Stimulated activated CD4-positive, alpha-beta T cell treated with anti-CD3 and anti-CD28 coated beads, Interleukin-15, amount 100 ng/mL, for 24 hours (primary cell): ENCODE results near the gene BLOC1S2.
"Not testable (repeated sequence)": the region's sequence is repeated elsewhere in the genome, so short reads cannot be mapped to it uniquely, and the experiment has no call there.

Experiments used
- DNase-seq: peaks from one replicate; pipeline ENCODE4 v3.0.0-alpha.2; 2020

The BLOC1S2 gene

DNA sequence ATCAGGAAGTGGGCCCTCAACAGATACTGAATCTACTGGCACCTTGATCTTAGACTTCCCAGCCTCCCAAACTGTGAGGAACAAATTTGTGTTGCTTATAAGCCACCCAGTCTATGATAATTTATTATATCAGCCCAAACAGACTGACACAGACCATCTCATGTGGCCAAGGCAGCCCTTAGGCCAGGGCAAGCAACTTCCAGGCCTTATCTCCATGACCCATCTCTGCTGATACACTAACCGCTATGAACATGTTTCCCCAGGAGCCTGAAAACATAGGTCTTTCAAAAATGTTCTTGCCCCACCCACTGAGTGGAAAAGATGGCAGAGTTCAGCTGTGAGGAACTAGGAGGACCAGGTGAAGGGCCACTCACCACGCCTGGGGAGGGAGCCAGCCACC lies 3.2 kb upstream of the BLOC1S2 start:
- DNase-seq = no peak

DNA sequence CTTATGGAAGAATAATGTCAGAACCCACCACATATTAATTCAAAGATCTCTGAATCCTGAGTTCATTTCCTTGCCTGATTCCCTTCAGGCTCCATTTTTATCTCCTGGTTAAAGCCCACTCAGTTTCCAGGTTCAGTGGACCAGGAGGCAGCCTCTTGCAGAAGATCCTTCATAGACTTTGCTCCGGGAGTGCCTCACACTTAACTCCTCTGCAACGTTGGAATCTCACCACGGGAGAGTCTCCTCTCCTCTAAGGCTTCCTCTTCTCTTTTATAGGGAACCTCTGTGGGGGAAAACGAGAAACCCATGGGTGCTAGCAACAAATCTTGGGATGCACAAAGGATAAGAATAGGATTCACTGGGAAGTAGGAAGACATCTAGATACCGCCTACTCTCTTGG lies 1.7 kb upstream of the BLOC1S2 start:
- no peak for DNase-seq

DNA sequence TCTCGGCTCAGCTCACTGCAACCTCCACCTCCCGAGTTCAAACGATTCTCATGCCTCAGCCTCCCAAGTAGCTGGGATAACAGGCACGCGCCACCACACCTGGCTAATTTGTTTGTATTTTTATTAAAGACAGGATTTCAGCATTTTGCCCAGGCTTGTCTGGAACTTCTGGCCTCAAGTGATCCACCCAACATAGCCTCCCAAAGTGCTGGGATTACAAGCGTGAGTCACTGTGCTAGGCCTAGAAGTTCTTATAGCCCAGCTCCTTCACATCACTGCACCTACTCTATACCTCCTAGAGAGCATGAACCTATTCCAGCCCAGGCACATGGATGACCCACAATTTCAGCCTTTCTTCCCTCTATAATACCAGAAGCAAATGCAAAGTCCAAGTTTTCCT lies 1.3 kb upstream of the BLOC1S2 start:
- no peak for DNase-seq

DNA sequence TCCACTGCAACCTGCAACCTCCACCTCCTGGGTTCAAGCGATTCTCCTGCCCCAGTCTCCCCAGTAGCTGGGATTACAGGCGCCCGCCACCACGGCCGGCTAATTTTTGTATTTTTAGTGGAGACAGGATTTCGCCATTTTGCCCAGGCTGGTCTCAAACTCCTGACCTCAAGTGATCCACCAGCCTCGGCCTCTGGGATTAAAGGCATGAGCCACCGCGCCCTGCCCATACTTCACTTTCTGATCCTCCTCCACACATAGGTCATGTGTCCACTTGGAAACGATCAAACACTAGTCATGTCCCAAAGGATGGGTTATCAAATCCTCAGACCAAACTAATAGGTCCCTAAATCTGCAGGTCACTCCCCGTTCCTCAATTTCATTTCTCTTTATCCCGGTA lies 1.2 kb downstream of the BLOC1S2 start:
- not testable (repeated sequence) for DNase-seq

DNA sequence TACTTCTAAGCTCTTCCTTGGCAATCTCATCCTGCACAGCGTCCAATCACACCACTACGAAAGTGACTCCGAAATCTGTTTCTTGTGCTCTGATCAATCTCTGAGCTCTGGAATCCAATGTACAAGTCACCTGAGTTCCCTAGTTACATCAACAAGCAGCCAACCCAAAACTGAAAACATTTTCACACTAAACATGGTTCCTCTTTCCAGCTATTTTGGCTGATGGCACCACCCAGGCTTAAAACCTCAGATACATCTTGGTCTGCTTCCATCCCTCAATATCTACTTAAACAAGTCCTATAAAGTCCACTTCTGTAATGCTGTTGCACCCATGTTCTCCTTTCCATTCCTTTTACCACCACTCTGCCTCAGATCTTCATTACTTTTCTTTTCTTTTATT lies 3.6 kb downstream of the BLOC1S2 start:
- no peak for DNase-seq

DNA sequence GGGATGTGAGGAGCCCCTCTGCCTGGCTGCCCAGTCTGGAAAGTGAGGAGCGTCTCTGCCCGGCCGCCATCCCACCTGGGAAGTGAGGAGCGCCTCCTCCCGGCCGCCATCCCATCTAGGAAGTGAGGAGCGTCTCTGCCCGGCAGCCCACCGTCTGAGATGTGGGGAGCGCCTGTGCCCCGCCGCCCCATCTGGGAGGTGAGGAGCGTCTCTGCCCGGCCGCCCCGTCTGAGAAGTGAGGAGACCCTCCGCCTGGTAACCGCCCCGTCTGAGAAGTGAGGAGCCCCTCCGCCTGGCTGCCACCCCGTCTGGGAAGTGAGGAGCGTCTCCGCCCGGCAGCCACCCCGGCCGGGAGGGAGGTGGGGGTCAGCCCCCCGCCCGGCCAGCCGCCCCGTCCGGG lies 9.5 kb downstream of the BLOC1S2 start:
- not testable (repeated sequence) for DNase-seq

DNA sequence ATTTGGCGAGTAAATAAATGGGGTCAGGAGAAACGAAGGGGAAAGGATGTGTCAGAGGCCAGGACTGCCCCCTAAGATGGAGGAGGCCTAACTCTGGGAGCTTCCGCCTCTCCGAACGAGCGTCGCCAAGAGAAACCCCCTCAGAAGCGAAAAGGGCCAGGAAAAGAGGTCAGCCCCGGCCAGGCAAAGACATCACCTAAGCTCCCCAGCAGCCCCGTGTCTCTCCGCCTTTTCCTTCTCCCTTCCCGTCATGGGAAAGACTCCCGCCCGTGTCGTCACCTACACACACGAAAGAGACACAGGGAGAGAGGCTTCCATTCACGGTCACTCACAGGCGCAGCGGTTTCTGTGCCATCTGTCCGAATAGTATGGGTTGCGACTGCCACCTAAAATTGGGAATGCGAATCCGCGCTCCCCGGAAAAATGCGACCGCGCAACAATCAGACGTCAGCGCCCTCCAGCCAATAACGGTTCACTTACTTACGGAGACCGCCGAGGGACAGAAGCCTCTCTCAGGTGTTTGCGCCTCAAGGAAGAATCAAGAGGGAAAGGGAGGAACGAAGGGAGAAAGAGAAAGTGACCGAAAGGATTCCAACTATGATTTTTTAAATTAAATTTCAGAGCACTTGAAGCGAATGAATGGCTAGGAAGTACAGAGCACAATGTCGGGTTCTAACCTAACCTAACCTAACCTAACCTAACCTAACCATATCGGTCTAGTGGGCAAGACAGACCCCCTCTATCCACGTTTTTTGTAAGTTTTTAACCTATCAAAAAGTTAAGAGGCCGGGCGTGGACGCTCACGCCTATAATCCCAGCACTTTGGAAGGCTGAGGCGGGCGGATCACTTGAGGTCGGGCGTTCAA lies 19.0 kb downstream of the BLOC1S2 start, which contains the start of gene CWF19L1:
TSS of gene CWF19L1 (minus strand) at position 400 of the 866 bp plus-strand sequence. CDS start at position 355, 45 bp downstream.
- DNase-seq = peak; percentile 82

DNA sequence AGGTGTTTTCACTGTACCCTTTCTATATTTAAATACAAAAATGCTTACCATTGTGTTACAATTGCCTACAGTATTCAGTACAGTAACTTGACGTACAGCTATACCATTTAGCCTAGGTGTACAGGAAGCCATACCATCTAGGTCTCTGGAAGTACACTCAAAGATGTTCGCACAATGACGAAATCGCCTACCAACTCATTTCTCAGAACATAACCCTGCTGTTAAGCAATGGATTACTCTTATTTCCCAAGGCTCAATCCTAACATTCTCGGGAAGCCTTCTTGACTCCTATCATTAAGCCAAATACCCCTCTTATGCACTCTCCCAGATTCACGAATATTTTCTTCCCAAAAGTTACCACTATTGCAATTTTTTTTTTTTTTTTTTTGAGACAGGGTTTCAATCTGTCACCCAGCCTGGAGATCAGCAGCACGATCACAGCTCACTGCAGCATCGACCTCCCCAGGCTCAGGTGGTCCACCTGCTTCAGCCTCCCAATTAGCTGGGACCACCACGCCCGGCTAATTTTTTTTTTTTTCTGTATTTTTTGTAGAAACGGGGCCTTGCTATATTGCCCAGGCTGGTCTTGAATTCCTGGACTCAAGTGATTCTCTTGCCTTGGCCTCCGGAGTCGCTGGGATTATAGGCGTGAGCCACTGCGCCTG lies 20.5 kb downstream of the BLOC1S2 start:
- DNase-seq = no peak

DNA sequence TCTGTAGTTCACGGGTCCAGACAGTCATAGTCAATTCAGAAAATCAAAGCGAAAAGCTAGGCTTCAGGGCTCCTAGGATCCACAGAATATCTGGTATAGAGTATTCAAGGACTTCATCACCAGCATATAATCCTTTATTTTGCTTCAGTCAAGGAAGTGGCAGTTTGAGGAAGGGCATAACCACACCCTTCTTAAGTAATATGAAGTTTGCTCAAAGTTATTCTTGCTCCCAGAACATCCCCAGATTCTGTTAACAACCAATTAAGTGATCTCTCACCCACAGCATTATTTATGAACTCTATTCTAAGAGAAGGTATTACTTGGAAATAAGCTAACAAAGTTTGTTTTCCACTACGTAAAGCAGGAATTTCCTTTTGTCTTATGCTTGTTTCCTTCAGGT lies 32.3 kb downstream of the BLOC1S2 start:
- DNase-seq = no peak

DNA sequence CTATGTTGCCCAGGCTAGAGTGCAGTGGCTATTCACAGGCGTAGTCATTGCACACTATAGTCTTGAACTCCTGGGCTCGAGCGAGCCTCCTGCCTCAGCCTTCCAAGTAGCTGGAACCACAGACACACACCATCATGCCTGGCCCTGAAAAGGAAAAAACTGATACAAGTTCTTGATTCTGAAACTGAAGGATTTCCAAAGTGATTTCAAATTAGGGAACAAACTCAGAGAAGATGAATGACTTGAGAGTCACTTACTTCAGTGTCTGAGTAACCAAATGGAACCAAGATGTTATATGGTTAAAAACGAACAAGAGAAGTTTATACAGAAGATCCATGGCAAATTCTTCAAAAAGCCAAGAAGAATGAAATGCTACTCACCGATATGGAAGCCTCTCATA lies 33.4 kb downstream of the BLOC1S2 start:
- no peak for DNase-seq

DNA sequence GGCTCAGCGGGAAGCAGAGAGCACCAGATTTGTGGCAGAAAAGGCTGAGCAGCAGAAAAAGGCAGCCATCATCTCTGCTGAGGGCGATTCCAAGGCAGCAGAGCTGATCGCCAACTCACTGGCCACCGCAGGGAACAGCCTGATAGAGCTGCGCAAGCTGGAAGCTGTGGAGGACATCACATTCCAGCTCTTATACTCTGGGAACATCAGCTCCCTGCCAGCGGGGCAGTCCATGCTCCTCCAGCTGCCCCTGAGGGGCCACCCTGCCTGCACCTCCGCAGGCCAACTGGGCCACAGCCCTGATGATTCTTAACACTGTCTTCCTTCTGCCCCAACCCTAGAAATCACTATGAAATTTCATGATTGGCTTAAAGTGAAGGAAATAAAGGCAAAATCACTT lies 37.7 kb downstream of the BLOC1S2 start:
- DNase-seq = no peak

DNA sequence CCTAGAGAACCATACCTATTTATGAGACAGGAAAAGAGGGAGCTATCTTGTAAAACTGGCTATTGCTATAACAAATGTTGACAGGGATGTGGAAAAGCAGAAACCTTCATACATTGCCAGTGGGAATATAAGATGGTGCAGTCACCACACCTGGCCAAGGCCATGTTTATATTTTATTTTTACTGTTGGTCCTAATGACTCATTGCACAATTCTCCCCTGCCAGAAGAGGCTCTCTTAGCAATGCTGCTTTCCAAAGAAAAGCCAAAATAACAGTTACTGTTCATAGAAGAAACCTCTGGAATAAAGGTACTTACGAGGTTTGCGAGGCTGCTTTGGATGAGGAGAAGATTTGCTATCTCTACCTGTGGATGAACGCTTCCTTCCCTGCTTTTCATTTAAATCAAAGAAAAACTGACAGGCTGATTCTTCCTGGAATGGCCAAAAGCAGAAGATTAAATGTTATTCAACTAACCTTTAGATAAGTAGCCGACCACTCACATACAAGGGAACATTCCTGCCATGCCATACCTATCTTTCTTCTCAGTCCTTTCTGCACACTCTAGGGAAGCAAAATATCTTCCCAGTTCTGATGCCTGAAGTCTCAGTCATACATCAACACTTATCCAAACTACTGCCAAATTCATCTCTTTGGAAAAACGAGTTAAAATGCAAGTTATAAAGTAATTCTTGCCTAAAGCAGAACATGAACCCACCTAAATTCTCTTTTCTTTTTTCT lies 40.8 kb downstream of the BLOC1S2 start:
- DNase-seq = no peak

DNA sequence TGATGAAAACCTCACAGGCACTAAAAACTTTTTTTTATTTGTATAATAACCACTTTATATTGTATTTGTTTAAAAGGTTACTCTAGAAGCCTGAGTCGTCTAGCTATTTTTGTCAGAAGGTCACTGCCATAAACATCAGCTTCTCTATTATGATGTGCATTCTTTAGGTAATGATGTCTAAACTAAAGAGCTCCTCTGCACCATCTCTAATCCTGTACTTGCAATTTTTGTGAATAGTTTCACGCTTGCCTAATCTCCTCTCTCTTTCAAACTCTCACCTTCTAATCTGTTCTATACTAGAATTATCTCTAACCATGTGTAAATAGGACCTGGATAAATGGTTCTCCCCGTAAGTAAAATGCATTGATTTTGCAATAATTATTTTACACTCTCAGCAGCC lies 46.6 kb downstream of the BLOC1S2 start:
- DNase-seq = no peak

DNA sequence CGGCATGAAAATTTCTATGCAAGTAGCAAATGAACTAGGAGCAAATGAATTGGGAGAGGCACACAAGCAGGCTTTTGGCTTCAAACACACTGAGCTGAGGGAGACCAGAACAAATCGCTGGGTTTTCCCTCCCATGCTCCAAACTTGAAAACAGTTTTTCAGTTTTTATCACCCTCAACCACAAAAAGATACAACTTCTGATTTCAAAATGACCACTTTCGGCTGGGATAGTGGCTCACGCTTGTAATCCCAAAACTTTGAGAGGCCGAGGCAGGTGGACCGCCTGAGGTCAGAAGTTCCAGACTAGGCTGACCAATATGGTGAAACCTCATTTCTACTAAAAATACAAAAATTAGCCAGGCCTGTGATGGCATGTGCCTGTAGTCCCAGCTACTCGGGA lies 48.1 kb downstream of the BLOC1S2 start:
- no peak for DNase-seq

DNA sequence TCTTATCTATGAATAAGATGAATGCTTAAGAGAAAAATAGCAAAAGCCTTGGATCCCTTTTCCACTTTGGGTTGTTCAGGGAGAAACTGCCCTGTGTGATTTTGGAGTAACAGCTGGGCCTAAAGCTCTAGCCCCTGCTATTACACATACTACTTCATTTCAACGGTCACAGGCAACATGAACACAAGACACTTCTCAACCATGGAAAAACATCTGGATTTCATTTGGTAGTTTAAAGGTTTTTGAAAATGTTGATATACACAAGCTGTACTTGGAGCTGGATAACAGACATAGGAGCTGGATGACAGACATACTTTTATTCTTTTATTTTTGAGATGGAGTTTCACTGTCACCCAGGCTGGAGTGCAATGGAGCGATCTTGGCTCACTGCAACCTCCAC lies 54.4 kb downstream of the BLOC1S2 start:
- DNase-seq = no peak

DNA sequence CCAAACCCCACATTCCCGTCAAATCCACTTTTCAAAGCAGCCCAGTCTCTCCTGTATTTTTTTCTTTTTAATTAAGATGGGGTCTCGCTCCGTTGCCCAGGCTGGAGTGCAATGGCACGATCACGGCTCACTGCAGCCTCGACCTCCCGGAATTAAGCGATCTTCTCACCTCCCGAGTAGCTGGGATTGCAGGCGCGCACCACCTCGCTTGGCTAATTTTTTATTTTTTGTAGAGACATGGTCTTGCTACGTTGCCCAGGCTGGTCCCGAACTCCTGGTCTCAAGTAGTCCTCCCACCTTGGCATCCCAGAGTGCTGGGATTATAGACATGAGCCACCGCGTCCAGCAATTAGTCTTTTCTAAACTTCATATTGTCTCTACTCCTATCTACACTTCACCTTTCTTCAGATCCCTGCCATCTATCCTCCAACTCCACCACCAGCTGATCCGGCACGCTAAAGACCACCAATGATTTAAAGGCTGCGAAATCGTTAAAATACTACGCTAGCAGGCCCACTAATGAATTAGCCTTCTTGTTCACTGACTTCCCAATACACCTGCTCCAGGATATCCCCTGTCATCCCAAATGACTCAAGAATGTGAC lies 56.6 kb downstream of the BLOC1S2 start:
- no peak for DNase-seq

DNA sequence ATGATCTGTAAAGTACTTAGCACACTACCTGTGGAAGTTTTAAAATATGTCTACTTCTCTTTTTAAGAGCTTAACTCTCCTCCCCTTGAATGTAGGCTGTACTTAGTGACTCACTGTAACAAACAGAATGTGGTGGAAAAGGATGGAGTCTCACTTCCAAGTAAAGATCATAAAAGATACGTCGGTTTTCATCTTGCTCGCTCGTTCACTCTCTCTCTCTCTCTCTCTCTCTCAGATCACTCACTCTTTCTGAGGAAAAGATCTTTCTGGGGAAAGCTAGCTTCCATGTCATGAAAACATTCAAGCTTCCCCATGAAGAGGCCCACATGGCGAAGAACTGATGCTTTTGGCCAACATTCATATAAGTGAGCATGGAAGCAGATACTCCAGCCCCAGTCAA lies 62.6 kb downstream of the BLOC1S2 start:
- DNase-seq = no peak
